Lower lobe of right lung (tissue), 2 donors: ENCODE measurements around the gene NDC1. TPM values are rescaled to one million over a fixed set of nuclear protein-coding genes. Genes with fewer than 3 reads are reported as not detected.

ENCODE experiments used
- ATAC-seq, 2 donors: fragments of 200-7000 bp; cut with Tn5 transposase; one replicate each; pipeline ENCODE4 v1.9.1; 2020 to 2022; ENCODE audit warnings: mild to moderate bottlenecking in 2 of 2, moderate library complexity in 2 of 2
- DNase-seq: peaks from one replicate; pipeline ENCODE4 v3.0.0-alpha.2; 2020
- H3K27ac ChIP-seq: fragments of 200-600 bp; one replicate; pipeline ENCODE4 v1.8.0; 2022
- H3K27me3 ChIP-seq: fragments of 200-600 bp; one replicate; pipeline ENCODE4 v1.8.0; 2022; ENCODE audit warnings: low read depth
- H3K36me3 ChIP-seq: fragments of 200-600 bp; one replicate; pipeline ENCODE4 v1.8.0; 2022; ENCODE audit warnings: mild to moderate bottlenecking
- H3K4me1 ChIP-seq: fragments of 200-600 bp; one replicate; pipeline ENCODE4 v1.8.0; 2022
- H3K4me3 ChIP-seq: fragments of 200-600 bp; one replicate; pipeline ENCODE4 v1.8.0; 2022; ENCODE audit warnings: mild to moderate bottlenecking
- H3K9me3 ChIP-seq: fragments of 200-600 bp; one replicate; pipeline ENCODE4 v1.8.0; 2022
- intact Hi-C: fragments of 100-400 bp; cut with DNase I; formaldehyde crosslinking; loops from one replicate; pipeline ENCODE4 v1.11.0; 2022
- total RNA-seq: library from RNA; stranded (reverse); fragmentation: NEBNext Ultra II Directional; extraction: Animal tissue kit (Norgen Biotek cat#: 25700); gene quantifications from one replicate; pipeline ENCODE4 v1.2.1, GENCODE V29; 2021
- TF ChIP-seq, protein P1 (sequence below): fragments of 200-600 bp; IDR thresholded peaks from one replicate; pipeline ENCODE4 v1.8.0; 2022; ENCODE audit warnings: antibody characterized with exemption, mild to moderate bottlenecking
- donor health status: DM: no; HTN: yes; CAD: no; lungs with severe emphysema.

NDC1 gene
- total RNA-seq, 1 donor from 2014 or later = 9.9 TPM

DNA sequence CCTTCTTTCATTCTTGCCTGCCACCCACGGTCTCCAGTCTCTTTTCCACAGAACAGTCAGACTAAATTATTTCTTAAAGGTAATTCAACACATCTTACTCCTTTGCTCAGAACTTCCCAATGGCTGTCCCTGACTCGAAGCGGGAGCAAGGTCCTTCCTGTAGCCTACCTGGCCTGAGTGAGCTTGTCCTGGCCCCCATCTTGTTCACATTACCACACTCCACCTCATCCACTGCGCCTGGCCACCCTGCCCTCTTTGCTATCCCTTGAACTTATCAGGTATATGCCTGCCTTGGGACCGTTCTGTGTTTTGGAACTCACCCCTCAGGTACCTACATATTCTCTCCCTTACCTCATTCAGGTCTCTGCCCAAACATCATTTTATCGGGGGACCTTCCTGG, 85.8 kb downstream of the NDC1 start:
- H3K4me3 ChIP-seq = no peak overlapping the region
- H3K36me3 ChIP-seq = no peaks in the 10 kb centered on the region
- intact Hi-C loops = no loop called here
- ATAC-seq (peak in 1 of 2 donors; percentile 29), DNase-seq (no peak)
- H3K27ac ChIP-seq = no peak overlapping the region
- no peaks in the 10 kb centered on the region for H3K27me3 ChIP-seq
- TF ChIP-seq, protein P1, sequence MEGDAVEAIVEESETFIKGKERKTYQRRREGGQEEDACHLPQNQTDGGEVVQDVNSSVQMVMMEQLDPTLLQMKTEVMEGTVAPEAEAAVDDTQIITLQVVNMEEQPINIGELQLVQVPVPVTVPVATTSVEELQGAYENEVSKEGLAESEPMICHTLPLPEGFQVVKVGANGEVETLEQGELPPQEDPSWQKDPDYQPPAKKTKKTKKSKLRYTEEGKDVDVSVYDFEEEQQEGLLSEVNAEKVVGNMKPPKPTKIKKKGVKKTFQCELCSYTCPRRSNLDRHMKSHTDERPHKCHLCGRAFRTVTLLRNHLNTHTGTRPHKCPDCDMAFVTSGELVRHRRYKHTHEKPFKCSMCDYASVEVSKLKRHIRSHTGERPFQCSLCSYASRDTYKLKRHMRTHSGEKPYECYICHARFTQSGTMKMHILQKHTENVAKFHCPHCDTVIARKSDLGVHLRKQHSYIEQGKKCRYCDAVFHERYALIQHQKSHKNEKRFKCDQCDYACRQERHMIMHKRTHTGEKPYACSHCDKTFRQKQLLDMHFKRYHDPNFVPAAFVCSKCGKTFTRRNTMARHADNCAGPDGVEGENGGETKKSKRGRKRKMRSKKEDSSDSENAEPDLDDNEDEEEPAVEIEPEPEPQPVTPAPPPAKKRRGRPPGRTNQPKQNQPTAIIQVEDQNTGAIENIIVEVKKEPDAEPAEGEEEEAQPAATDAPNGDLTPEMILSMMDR = no peak
- no peaks in the 10 kb centered on the region for H3K4me1 ChIP-seq
- H3K9me3 ChIP-seq = no peaks in the 10 kb centered on the region

DNA sequence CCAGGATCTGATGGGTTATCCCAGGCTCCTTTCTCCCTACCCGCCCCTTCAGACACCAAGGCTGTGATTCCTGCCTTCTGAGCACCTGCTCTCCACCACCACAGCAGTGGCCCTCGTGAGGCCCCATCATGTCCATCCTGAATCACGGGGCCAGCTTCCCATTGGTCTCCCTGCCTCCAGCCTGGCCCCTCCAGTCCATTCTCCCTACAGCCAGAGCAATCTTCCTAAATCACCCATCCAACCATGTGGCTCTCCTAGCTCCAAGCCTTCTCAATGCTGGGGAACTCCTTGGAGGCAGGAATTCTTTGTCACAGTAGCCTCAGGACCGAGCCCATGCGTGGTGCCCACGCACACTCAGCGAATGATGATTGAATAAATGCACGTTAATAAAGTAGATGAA, 90.3 kb downstream of the NDC1 start:
- DNase-seq (no peak), ATAC-seq (no peak)
- TF ChIP-seq, protein P1 = no peak
- no peak overlapping the region for H3K27ac ChIP-seq
- H3K27me3 ChIP-seq = peaks cover 17% of the 10 kb centered on the region
- H3K4me1 ChIP-seq = no peaks in the 10 kb centered on the region
- no peaks in the 10 kb centered on the region for H3K9me3 ChIP-seq
- H3K36me3 ChIP-seq = no peaks in the 10 kb centered on the region
- intact Hi-C loops = no loop called here
- H3K4me3 ChIP-seq = no peak overlapping the region

DNA sequence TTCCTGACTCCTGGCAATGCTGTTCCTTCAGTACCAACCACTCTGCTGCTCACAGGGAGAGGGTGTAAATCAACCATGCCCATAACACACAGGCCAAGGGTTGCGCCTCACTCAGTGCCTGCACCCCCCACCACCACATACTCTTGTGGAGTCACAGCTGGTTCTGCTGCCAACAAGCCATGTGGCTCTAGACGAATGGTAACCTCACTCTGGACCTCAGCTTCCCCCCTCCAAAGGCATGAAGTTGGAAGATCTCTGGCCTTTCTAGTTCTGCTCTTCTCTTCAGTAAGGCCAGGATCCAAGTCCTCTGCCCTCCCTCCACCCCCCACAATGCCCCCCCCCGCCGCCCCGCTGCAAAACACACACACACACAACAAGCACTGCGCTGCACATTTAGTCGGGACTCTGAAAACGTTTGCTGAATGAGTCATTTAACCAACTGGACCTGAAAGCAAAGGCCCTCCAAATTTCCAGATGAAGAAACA, 97.4 kb downstream of the NDC1 start:
- H3K27me3 ChIP-seq = peaks cover 58% of the 10 kb centered on the region
- no peak for DNase-seq

DNA sequence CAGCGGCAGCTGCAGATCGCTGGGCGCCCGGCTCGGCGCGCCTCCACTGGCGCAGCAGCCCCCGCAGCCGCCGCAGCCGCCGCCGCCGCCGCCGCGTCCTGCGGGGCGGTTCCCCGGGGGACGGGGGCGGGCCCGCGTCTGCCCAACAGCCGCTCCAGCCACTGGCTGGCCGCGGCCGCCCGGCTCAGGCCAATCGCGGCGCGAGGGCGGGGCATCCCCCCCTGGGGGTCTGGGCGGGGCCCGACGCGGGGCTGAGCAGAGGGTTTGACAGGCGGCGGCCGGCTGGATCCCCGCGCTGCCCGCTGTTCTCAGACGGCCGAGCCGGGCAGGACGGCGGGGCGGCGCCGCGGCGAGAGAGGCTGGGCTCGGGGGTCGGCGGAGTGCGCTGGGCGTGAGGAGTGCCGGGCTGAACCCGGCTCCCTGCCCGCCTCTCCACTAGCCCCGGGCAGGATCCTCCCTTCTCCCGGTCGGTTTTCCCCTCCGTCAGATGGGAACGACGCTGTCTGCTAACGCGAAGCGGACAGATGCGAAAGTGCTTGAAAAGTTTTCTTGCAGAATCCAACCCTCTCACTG, 98.9 kb downstream of the NDC1 start, which contains the start of gene GLIS1:
Gene GLIS1 (minus strand): TSS at position 56 of the 573 bp plus-strand sequence. CDS start 1,100 bp downstream, outside the sequence.
- ATAC-seq = peak; percentile 96 to 99
- no peaks in the 10 kb centered on the region for H3K36me3 ChIP-seq
- peaks cover 56% of the 10 kb centered on the region for H3K27me3 ChIP-seq
- peaks cover 19% of the 10 kb centered on the region for H3K4me1 ChIP-seq
- peak within 1 kb of the TSS; percentile 64 for H3K4me3 ChIP-seq
- no peak within 1 kb of the TSS for H3K27ac ChIP-seq
- DNase-seq = peak; percentile 74
- no peaks in the 10 kb centered on the region for H3K9me3 ChIP-seq
- TF ChIP-seq, protein P1 = no peak
- intact Hi-C loops = no loop called here

More for the DNA sequence above, 97.4 kb downstream of the NDC1 start:
- no peak for ATAC-seq
- Histone ChIP-seq H3K27ac (no peak overlapping the region), H3K9me3 (no peaks in the 10 kb centered on the region), H3K4me1 (peaks cover 19% of the 10 kb centered on the region), H3K4me3 (no peak overlapping the region), H3K36me3 (no peaks in the 10 kb centered on the region)
- intact Hi-C loops = no loop called here
- TF ChIP-seq, protein P1 = no peak

DNA sequence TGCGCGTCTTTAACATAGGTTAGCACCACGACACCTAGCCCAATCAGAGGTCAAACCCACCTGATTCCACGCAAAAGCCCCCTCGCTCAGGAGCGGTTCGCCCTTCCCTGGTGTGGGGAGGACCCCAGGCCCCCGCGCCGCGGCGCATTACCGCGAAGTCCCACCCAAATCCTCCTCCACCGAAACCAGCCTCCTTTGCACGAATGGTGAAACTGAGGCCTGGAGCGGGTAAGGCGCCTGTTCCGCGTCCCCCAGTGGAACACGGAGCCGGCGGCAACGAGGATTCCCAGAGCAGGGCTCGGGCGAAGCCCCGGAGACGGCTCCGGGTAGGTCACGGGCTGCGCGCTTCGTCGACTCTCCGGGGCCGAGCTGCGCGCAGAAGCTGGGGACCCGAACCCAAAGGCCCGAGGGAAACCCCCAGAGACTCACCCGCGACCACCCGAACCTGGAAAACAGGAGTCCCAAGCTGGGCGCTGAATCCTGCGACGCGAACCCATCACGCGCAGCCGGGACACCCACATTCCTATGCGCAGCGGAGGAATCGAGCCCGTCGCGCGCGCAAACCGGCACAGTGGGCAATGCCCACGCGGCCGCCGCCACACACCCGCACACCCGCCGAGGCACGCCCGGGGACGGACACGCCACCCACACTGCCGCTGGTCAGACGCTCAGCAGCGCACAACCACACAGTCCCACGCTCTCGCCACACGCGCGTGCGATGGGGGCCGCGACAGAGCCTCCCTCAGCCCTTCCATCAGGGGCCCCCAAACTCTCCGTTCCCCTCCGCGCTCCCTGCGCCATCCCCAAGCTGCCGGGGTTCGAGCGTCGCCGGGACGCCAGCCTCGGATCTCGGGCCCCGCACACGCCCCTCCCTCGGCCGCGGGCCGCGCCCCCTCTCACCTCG, 99.6 kb downstream of the NDC1 start:
- ATAC-seq = peak; percentile 25 to 27
- no peak for DNase-seq

More for the DNA sequence above, 99.6 kb downstream of the NDC1 start:
- H3K27me3 ChIP-seq = peaks cover 49% of the 10 kb centered on the region
- peaks cover 19% of the 10 kb centered on the region for H3K4me1 ChIP-seq
- TF ChIP-seq, protein P1 = no peak
- no peaks in the 10 kb centered on the region for H3K9me3 ChIP-seq
- H3K27ac ChIP-seq = no peak overlapping the region
- intact Hi-C loops = no loop called here
- H3K4me3 ChIP-seq = peak overlapping the region; percentile 64
- H3K36me3 ChIP-seq = no peaks in the 10 kb centered on the region
